Neuronal stem cell (in vitro differentiated cells): ENCODE data around the gene COX14.
A peak's percentile ranks its signal among the peaks of the same experiment; 100 is the strongest.

ENCODE experiments used
- DNase-seq: peaks from one replicate; pipeline ENCODE4 v3.0.0-alpha.2; 2013; ENCODE audit warnings: low spot score
- H2AFZ ChIP-seq: one replicate; pipeline ENCODE4 v1.6.1; 2013; ENCODE audit warnings: mild to moderate bottlenecking, low read length, inconsistent platforms
- H2AK5ac ChIP-seq: 2 replicates; pipeline ENCODE4 v1.6.1; 2013; ENCODE audit warnings: low read depth, mild to moderate bottlenecking, inconsistent platforms, low read length, moderate library complexity, mixed read lengths
- H2BK120ac ChIP-seq: 2 replicates; pipeline ENCODE4 v1.6.1; 2013; ENCODE audit warnings: low read depth, mild to moderate bottlenecking, inconsistent platforms, low read length, moderate library complexity, mixed read lengths
- H2BK12ac ChIP-seq: one replicate; pipeline ENCODE4 v1.6.1; 2013; ENCODE audit warnings: low read length, inconsistent platforms
- H2BK15ac ChIP-seq: 2 replicates; pipeline ENCODE4 v1.6.1; 2013; ENCODE audit warnings: mild to moderate bottlenecking, low read length, inconsistent platforms, mixed read lengths
- H2BK5ac ChIP-seq: one replicate; pipeline ENCODE4 v1.6.1; 2013; ENCODE audit warnings: inconsistent platforms, mild to moderate bottlenecking, low read length, moderate library complexity
- H3K14ac ChIP-seq: one replicate; pipeline ENCODE4 v1.6.1; 2013; ENCODE audit warnings: low read length, inconsistent platforms
- H3K18ac ChIP-seq: 2 replicates; pipeline ENCODE4 v1.6.1; 2013; ENCODE audit warnings: low read length, inconsistent platforms
- H3K23ac ChIP-seq: 2 replicates; pipeline ENCODE4 v1.6.1; 2013; ENCODE audit warnings: low read depth, mild to moderate bottlenecking, mixed read lengths, low read length, inconsistent platforms; ENCODE audit not compliant: poor library complexity
- H3K27ac ChIP-seq: replicated peaks from 3 replicates; pipeline ENCODE4 v1.5.1; 2013; ENCODE audit warnings: low read length, inconsistent platforms
- H3K27me3 ChIP-seq, 3 experiments: 2 replicates each; pipeline ENCODE4 v1.6.1; 2013; ENCODE audit warnings: low read length in 3 of 3, mild to moderate bottlenecking in 2 of 3, inconsistent platforms in 1 of 3, low read depth in 1 of 3, mixed read lengths in 1 of 3, moderate library complexity in 1 of 3; ENCODE audit not compliant: control insufficient read depth in 3 of 3, insufficient read depth in 3 of 3
- H3K36me3 ChIP-seq, 2 donors: replicated peaks in 1 of 2; 2 replicates each; pipeline ENCODE4 v1.6.1; 2013; ENCODE audit warnings: low read length in 2 of 2; ENCODE audit not compliant: control insufficient read depth in 2 of 2, insufficient read depth in 2 of 2
- H3K4ac ChIP-seq: 2 replicates; pipeline ENCODE4 v1.6.1; 2013; ENCODE audit warnings: inconsistent platforms, mild to moderate bottlenecking, low read length, moderate library complexity
- H3K4me1 ChIP-seq, 2 donors: 1 replicate in 1 of 2; 2 replicates in 1 of 2; pipeline ENCODE4 v1.6.1; 2013; ENCODE audit warnings: low read length in 2 of 2, low read depth in 1 of 2; ENCODE audit not compliant: control insufficient read depth in 2 of 2, insufficient read depth in 1 of 2
- H3K4me2 ChIP-seq: one replicate; pipeline ENCODE4 v1.6.1; 2013; ENCODE audit warnings: mild to moderate bottlenecking, low read length, inconsistent platforms; ENCODE audit not compliant: insufficient read depth, poor library complexity, severe bottlenecking
- H3K4me3 ChIP-seq, 2 donors: 2 replicates each; pipeline ENCODE4 v1.5.1; 2013; ENCODE audit warnings: low read length in 2 of 2, mild to moderate bottlenecking in 2 of 2, inconsistent platforms in 1 of 2, moderate library complexity in 1 of 2
- H3K79me1 ChIP-seq: one replicate; pipeline ENCODE4 v1.6.1; 2013; ENCODE audit warnings: low read depth, mild to moderate bottlenecking, inconsistent platforms, low read length, moderate library complexity
- H3K9ac ChIP-seq: one replicate; pipeline ENCODE4 v1.6.1; 2013; ENCODE audit warnings: mild to moderate bottlenecking, low read depth, low read length, inconsistent platforms; ENCODE audit not compliant: poor library complexity
- H3K9me3 ChIP-seq, 2 donors: replicated peaks in 1 of 2; 2 replicates each; pipeline versions ENCODE3 to v1.6.1; 2013; ENCODE audit warnings: low read length in 2 of 2, mild to moderate bottlenecking in 2 of 2, inconsistent platforms in 1 of 2, low read depth in 1 of 2, mixed read lengths in 1 of 2, moderate library complexity in 1 of 2; ENCODE audit not compliant: control insufficient read depth in 2 of 2, insufficient read depth in 1 of 2
- H4K8ac ChIP-seq: one replicate; pipeline ENCODE4 v1.6.1; 2013; ENCODE audit warnings: low read depth, mild to moderate bottlenecking, inconsistent platforms, low read length, moderate library complexity
- H4K91ac ChIP-seq: one replicate; pipeline ENCODE4 v1.6.1; 2013; ENCODE audit warnings: low read length, low read depth, mild to moderate bottlenecking, inconsistent platforms; ENCODE audit not compliant: poor library complexity
- WGBS, 2 donors: extraction: QIAGEN DNeasy Blood & Tissue Kit; methylation state at CpG; one replicate each; pipeline ENCODE4 v1.1.7; 2013; ENCODE audit warnings: missing lambda C conversion rate in 2 of 2, mixed read lengths in 1 of 2; ENCODE audit not compliant: insufficient read length in 2 of 2, insufficient replicate concordance in 1 of 2; ENCODE audit errors: extremely low coverage in 2 of 2; 5-methylcytosine and 5-hydroxymethylcytosine counted together

COX14 gene

DNA sequence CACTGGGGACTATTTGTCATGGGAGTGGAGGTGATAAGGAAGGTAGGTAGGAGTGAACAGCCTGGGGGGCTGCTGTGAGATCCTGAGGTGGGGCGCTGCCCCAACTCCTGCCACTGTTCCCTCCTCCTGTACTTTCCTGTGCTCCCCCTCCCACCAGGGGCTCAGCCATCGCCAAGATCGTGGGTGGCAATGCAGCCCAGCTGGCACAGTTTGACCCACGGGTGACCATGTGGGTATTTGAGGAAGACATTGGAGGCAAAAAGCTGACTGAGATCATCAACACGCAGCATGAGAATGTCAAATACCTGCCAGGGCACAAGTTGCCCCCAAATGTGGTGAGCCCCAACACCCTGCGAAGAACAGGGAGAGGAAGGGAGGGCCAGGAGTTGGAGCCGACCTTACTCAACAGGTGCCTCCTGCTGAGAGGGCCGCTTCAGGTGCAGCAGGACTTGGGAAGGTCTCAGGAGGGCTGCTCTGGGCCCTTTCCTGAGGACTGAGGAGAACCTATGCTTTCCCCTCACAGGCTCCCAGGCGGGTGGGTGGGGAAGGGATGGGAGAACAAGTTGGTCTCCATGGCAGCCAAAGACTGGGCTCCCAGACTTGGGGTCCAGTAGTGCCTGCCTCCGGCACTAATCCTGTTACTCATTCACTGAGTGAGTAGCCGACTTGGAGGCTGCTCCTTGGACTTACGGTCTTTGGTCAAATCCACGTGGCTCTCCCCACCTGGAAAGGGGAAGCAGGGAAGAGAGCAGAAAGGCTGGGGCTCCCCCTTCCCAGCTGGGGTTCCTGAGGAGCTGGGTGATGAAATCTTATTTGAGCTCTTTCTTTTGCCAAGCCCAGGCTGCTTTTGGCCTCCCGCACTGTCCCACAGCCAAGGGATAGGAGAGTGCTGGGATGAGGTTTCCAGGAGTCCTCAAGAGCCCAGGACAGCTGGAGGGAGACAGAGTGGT is 7.3 kb upstream of the COX14 start:
- Histone ChIP-seq H3K23ac (peak overlapping the region; percentile 47), H3K4me1 (peaks cover 4 to 11% of the 10 kb centered on the region in 2 donors), H2BK120ac (no peak overlapping the region), H2BK12ac (no peak overlapping the region), H3K79me1 (no peaks in the 10 kb centered on the region), H3K9me3 (peaks cover 0 to 1% of the 10 kb centered on the region in 2 donors), H2AK5ac (peak overlapping the region; percentile 20), H3K18ac (peak overlapping the region; percentile 57), H4K8ac (peak overlapping the region; percentile 84), H3K4me3 (no peak overlapping the region), H3K4me2 (no peak overlapping the region), H2BK15ac (no peak overlapping the region), H3K27me3 (no peaks in the 10 kb centered on the region), H3K36me3 (peaks cover 6 to 30% of the 10 kb centered on the region in 2 donors), H3K27ac (no peak overlapping the region), H3K14ac (peak overlapping the region; percentile 67), H2BK5ac (no peak overlapping the region), H3K4ac (no peak overlapping the region), H2AFZ (no peak overlapping the region), H4K91ac (no peak overlapping the region), H3K9ac (no peak overlapping the region)
- no CpG with 5 or more reads among the region's 14 CpGs for WGBS, 2 donors
- DNase-seq = no peak

DNA sequence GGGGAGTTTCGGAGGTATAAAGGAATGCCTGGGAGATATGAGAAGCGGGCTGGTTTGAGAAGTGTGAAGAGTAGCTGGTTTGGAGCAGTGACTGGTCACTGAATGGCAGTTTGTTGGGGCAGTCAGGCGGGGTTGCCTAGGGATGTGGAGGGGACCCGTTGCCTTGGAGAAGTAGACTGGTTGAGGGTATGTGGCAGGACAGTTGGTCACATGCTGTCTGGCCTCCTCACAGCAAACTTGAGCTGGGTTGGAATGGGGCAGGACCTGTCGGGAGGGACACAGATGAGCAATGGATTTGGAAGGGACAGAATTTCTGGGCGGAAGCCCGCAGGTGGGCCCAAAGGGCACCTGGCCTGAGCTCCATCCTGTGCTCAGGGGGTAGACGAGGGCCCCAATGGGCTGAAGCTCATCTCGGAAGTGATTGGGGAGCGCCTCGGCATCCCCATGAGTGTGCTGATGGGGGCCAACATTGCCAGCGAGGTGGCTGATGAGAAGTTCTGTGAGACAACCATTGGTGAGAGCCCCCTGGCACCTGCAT is 6.1 kb upstream of the COX14 start:
- no peak overlapping the region for H2BK12ac ChIP-seq
- no peaks in the 10 kb centered on the region for H3K27me3 ChIP-seq
- no peak overlapping the region for H2BK15ac ChIP-seq
- H2AFZ ChIP-seq = no peak overlapping the region
- no peaks in the 10 kb centered on the region for H3K79me1 ChIP-seq
- H2AK5ac ChIP-seq = no peak overlapping the region
- H3K4ac ChIP-seq = no peak overlapping the region
- no peak overlapping the region for H4K91ac ChIP-seq
- H3K4me2 ChIP-seq = no peak overlapping the region
- no peak overlapping the region for H3K27ac ChIP-seq
- peak overlapping the region; percentile 11 for H3K14ac ChIP-seq
- H3K4me3 ChIP-seq = no peak overlapping the region
- H3K18ac ChIP-seq = no peak overlapping the region
- peaks cover 0 to 18% of the 10 kb centered on the region in 2 donors for H3K36me3 ChIP-seq
- no peak overlapping the region for H3K9ac ChIP-seq
- no peak for DNase-seq
- peaks cover 17 to 24% of the 10 kb centered on the region in 2 donors for H3K4me1 ChIP-seq
- peaks cover 0 to 1% of the 10 kb centered on the region in 2 donors for H3K9me3 ChIP-seq
- H2BK120ac ChIP-seq = no peak overlapping the region
- no CpG with 5 or more reads among the region's 12 CpGs for WGBS, 2 donors
- no peak overlapping the region for H3K23ac ChIP-seq
- H4K8ac ChIP-seq = no peak overlapping the region
- no peak overlapping the region for H2BK5ac ChIP-seq

- H3K9ac ChIP-seq = no peak overlapping the region
- H3K27me3 ChIP-seq = no peaks in the 10 kb centered on the region
- no peak overlapping the region for H2BK5ac ChIP-seq
- no peak overlapping the region for H3K23ac ChIP-seq
- no peak for DNase-seq
- H4K8ac ChIP-seq = no peak overlapping the region
- H3K36me3 ChIP-seq = peaks cover 0 to 11% of the 10 kb centered on the region in 2 donors
- H2BK15ac ChIP-seq = no peak overlapping the region
- H3K4me2 ChIP-seq = no peak overlapping the region
- no peak overlapping the region for H2BK12ac ChIP-seq
- H3K4me3 ChIP-seq = no peak overlapping the region
- no peak overlapping the region for H3K18ac ChIP-seq
- H3K4ac ChIP-seq = no peak overlapping the region
- H3K4me1 ChIP-seq = peaks cover 20 to 26% of the 10 kb centered on the region in 2 donors
- H3K79me1 ChIP-seq = no peaks in the 10 kb centered on the region
- H2AK5ac ChIP-seq = no peak overlapping the region
- H3K9me3 ChIP-seq = peaks cover 0 to 1% of the 10 kb centered on the region in 2 donors
- H2BK120ac ChIP-seq = no peak overlapping the region
- H4K91ac ChIP-seq = no peak overlapping the region
- no CpG with 5 or more reads among the region's 3 CpGs for WGBS, 2 donors
- no peak overlapping the region for H2AFZ ChIP-seq
- H3K27ac ChIP-seq = no peak overlapping the region
- no peak overlapping the region for H3K14ac ChIP-seq
These were observed 5.1 kb upstream of the COX14 start for GRCh38 chr12:50106907-50107306.
